WERI-Rb-1 (cell line): ENCODE measurements around the gene AKR1C2.
"Not testable (repeated sequence)": the region's sequence is repeated elsewhere in the genome, so short reads cannot be mapped to it uniquely, and the experiment has no call there.

Experiments
- DNase-seq: peaks from one replicate; pipeline ENCODE4 v3.0.0-alpha.2; 2020
- H3K27ac ChIP-seq: fragments of 250-450 bp; sonication (Bioruptor Pico); 2 replicates; pipeline ENCODE4 v1.5.1; 2020; ENCODE audit warnings: mild to moderate bottlenecking, moderate library complexity
- H3K27me3 ChIP-seq: fragments of 250-450 bp; sonication (Bioruptor Pico); 2 replicates; pipeline ENCODE4 v1.5.1; 2021; ENCODE audit warnings: mild to moderate bottlenecking, low read depth, moderate library complexity; ENCODE audit not compliant: insufficient read depth, severe bottlenecking
- H3K36me3 ChIP-seq: fragments of 250-450 bp; sonication (Bioruptor Pico); 2 replicates; pipeline ENCODE4 v1.5.1; 2020; ENCODE audit warnings: mild to moderate bottlenecking, moderate library complexity
- H3K4me3 ChIP-seq: 2 replicates; pipeline ENCODE4 v1.5.1; 2011; ENCODE audit warnings: low read depth, mild to moderate bottlenecking, control low read depth, low read length
- H3K9me3 ChIP-seq: fragments of 250-450 bp; sonication (Bioruptor Pico); 2 replicates; pipeline ENCODE4 v1.5.1; 2021; ENCODE audit warnings: mild to moderate bottlenecking, moderate library complexity; ENCODE audit not compliant: severe bottlenecking
- CTCF ChIP-seq: IDR thresholded peaks from 2 replicates; pipeline ENCODE4 v1.5.1; 2011; ENCODE audit warnings: low read depth, mild to moderate bottlenecking, control low read depth, inconsistent platforms, low read length

AKR1C2 gene

GRCh38 chr10:5003127-5004029 is at the start of gene AKR1C2:
Gene AKR1C2, minus strand, starts transcription at chr10:5003857. Its CDS starts 22 bp downstream, at chr10:5003835.
- H3K36me3 ChIP-seq, H3K27me3 ChIP-seq, H3K27ac ChIP-seq, H3K9me3 ChIP-seq, H3K4me3 ChIP-seq, DNase-seq: not testable (repeated sequence)

- not testable (repeated sequence) for H3K4me3 ChIP-seq, H3K27ac ChIP-seq, H3K27me3 ChIP-seq, H3K36me3 ChIP-seq, H3K9me3 ChIP-seq, DNase-seq
These were observed 49.4 kb upstream of the AKR1C2 start for GRCh38 chr10:5052951-5053500.

GRCh38 chr10:5047912-5048628 is 44.4 kb upstream of the AKR1C2 start:
- Histone ChIP-seq H3K27ac (no peak overlapping the region), H3K36me3 (no peaks in the 10 kb centered on the region), H3K4me3 (no peak overlapping the region), H3K27me3 (peaks cover 2% of the 10 kb centered on the region), H3K9me3 (no peaks in the 10 kb centered on the region)
- no peak for TF ChIP-seq CTCF
- no peak for DNase-seq

GRCh38 chr10:5047055-5047454 is 43.4 kb upstream of the AKR1C2 start:
- DNase-seq, H3K9me3 ChIP-seq, H3K27me3 ChIP-seq: not testable (repeated sequence)

GRCh38 chr10:5046410-5046809 is 42.8 kb upstream of the AKR1C2 start:
- peaks cover 2% of the 10 kb centered on the region for H3K27me3 ChIP-seq
- no peak overlapping the region for H3K4me3 ChIP-seq
- no peak for DNase-seq
- no peak overlapping the region for H3K27ac ChIP-seq
- no peak for TF ChIP-seq CTCF
- no peaks in the 10 kb centered on the region for H3K36me3 ChIP-seq
- H3K9me3 ChIP-seq = no peaks in the 10 kb centered on the region

More at GRCh38 chr10:5047055-5047454, 43.4 kb upstream of the AKR1C2 start:
- not testable (repeated sequence) for H3K27ac ChIP-seq, H3K36me3 ChIP-seq, H3K4me3 ChIP-seq

- H3K27me3 ChIP-seq = no peaks in the 10 kb centered on the region
- no peak for TF ChIP-seq CTCF
- no peak for DNase-seq
- no peaks in the 10 kb centered on the region for H3K36me3 ChIP-seq
- H3K9me3 ChIP-seq = no peaks in the 10 kb centered on the region
- no peak overlapping the region for H3K27ac ChIP-seq
- H3K4me3 ChIP-seq = no peak overlapping the region
These were observed 41.4 kb upstream of the AKR1C2 start for GRCh38 chr10:5045095-5045494.

GRCh38 chr10:5043716-5044115 is 40.1 kb upstream of the AKR1C2 start:
- no peak for TF ChIP-seq CTCF
- Histone ChIP-seq H3K27ac (no peak overlapping the region), H3K27me3 (no peaks in the 10 kb centered on the region), H3K36me3 (no peaks in the 10 kb centered on the region), H3K4me3 (no peak overlapping the region), H3K9me3 (no peaks in the 10 kb centered on the region)
- DNase-seq = no peak
